ENCODE results near the gene PPEF1.

DNA sequence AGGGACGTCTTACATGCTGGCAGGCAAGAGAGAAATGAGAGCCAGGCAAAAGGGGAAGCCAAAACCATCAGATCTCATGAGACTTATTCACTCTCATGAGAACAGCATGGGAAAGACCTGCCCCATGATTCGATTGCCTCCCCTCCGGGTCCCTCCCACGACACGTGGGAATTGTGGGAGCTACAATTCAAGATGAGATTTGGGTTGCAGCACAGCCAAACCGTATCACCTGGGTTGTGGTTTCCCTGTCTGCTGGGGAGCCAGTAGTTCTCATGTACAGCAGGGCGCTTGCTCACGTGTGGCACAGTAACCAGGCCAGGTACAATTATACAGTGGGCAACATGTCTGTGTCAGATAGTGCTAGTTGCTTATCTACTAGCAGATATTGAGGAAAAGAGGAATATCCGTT lies 24.5 kb upstream of the PPEF1 start:
- TF ChIP-seq, protein P1, sequence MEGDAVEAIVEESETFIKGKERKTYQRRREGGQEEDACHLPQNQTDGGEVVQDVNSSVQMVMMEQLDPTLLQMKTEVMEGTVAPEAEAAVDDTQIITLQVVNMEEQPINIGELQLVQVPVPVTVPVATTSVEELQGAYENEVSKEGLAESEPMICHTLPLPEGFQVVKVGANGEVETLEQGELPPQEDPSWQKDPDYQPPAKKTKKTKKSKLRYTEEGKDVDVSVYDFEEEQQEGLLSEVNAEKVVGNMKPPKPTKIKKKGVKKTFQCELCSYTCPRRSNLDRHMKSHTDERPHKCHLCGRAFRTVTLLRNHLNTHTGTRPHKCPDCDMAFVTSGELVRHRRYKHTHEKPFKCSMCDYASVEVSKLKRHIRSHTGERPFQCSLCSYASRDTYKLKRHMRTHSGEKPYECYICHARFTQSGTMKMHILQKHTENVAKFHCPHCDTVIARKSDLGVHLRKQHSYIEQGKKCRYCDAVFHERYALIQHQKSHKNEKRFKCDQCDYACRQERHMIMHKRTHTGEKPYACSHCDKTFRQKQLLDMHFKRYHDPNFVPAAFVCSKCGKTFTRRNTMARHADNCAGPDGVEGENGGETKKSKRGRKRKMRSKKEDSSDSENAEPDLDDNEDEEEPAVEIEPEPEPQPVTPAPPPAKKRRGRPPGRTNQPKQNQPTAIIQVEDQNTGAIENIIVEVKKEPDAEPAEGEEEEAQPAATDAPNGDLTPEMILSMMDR (IDR thresholded peaks at IDR 0.05; ENCODE audit: poor library complexity, severe bottlenecking): no peak
- TF ChIP-seq RAD21 (conservative IDR thresholded peaks at IDR 0.05): no peak
- no peak for TF ChIP-seq EP300 (conservative IDR thresholded peaks at IDR 0.05; ENCODE audit: poor library complexity, severe bottlenecking)
- no peak for TF ChIP-seq EZH2 (IDR thresholded peaks at IDR 0.05; ENCODE audit: borderline replicate concordance, insufficient read depth, low read length, poor library complexity, severe bottlenecking)
- TF ChIP-seq MXI1 (conservative IDR thresholded peaks at IDR 0.05; ENCODE audit: poor library complexity, severe bottlenecking): no peak
- no peak for TF ChIP-seq POLR2AphosphoS5 (IDR thresholded peaks at IDR 0.05)
- TF ChIP-seq, protein P2, sequence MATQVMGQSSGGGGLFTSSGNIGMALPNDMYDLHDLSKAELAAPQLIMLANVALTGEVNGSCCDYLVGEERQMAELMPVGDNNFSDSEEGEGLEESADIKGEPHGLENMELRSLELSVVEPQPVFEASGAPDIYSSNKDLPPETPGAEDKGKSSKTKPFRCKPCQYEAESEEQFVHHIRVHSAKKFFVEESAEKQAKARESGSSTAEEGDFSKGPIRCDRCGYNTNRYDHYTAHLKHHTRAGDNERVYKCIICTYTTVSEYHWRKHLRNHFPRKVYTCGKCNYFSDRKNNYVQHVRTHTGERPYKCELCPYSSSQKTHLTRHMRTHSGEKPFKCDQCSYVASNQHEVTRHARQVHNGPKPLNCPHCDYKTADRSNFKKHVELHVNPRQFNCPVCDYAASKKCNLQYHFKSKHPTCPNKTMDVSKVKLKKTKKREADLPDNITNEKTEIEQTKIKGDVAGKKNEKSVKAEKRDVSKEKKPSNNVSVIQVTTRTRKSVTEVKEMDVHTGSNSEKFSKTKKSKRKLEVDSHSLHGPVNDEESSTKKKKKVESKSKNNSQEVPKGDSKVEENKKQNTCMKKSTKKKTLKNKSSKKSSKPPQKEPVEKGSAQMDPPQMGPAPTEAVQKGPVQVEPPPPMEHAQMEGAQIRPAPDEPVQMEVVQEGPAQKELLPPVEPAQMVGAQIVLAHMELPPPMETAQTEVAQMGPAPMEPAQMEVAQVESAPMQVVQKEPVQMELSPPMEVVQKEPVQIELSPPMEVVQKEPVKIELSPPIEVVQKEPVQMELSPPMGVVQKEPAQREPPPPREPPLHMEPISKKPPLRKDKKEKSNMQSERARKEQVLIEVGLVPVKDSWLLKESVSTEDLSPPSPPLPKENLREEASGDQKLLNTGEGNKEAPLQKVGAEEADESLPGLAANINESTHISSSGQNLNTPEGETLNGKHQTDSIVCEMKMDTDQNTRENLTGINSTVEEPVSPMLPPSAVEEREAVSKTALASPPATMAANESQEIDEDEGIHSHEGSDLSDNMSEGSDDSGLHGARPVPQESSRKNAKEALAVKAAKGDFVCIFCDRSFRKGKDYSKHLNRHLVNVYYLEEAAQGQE (IDR thresholded peaks at IDR 0.05; ENCODE audit: borderline replicate concordance): no peak
